Chondrocyte (in vitro differentiated cells): Measurements from ENCODE around the gene ESRRA. TPM values are rescaled to one million over a fixed set of nuclear protein-coding genes. Genes with fewer than 3 reads are reported as not detected.

Source experiments
- DNase-seq: peaks from one replicate; pipeline ENCODE4 v3.0.0; 2021; ENCODE audit warnings: mixed read lengths, low spot score
- H3K27ac Mint-ChIP-seq: one replicate; pipeline ENCODE4 v1.8.0; 2021; ENCODE audit warnings: mild to moderate bottlenecking, moderate library complexity, mixed read lengths; ENCODE audit not compliant: unreplicated experiment
- H3K27me3 Mint-ChIP-seq: 2 replicates; pipeline ENCODE4 v1.8.0; 2021; ENCODE audit warnings: low read depth, mixed read lengths
- H3K36me3 Mint-ChIP-seq: 2 replicates; pipeline ENCODE4 v1.8.0; 2021; ENCODE audit warnings: low read depth, mixed read lengths
- H3K4me1 Mint-ChIP-seq: 2 replicates; pipeline ENCODE4 v1.8.0; 2021; ENCODE audit warnings: low read depth, mild to moderate bottlenecking, mixed read lengths
- H3K4me3 Mint-ChIP-seq: one replicate; pipeline ENCODE4 v1.8.0; 2021; ENCODE audit warnings: mild to moderate bottlenecking, moderate library complexity, mixed read lengths; ENCODE audit not compliant: unreplicated experiment
- H3K9me3 Mint-ChIP-seq: 2 replicates; pipeline ENCODE4 v1.8.0; 2021; ENCODE audit warnings: low read depth, mixed read lengths
- total RNA-seq: library from RNA; stranded (reverse); gene quantifications from 3 replicates; pipeline ENCODE4 v1.2.1, GENCODE V29; 2021
- TF ChIP-seq, protein P1 (sequence below): fragments of 200-600 bp; sonication (generic); IDR thresholded peaks from 2 replicates; pipeline ENCODE4 v1.5.0; 2021; ENCODE audit warnings: antibody characterized with exemption, mild to moderate bottlenecking, moderate library complexity

ESRRA gene
- total RNA-seq, 1 donor from 2014 or later, result 29.6 TPM

DNA sequence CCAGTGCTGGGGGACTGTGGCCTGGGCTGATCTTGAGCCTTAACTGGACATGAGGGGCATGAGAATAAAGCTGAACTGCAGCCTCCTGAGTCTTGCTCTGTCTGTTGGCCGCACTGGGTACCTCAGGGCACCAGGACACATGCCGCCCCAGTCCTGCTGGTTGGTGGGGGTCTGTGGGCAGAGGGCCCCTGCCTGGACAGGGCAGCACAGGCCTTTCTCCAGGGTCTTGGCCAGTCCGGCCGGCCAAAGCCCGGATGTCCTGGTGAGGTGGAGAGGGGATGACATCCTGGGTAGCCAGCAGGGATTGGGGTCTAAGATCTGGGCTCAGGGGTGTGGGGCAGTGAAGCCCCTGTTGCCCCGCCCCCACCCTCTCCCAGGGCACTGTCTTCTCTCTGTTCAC lies 52.1 kb downstream of the ESRRA start:
- TF ChIP-seq, protein P1, sequence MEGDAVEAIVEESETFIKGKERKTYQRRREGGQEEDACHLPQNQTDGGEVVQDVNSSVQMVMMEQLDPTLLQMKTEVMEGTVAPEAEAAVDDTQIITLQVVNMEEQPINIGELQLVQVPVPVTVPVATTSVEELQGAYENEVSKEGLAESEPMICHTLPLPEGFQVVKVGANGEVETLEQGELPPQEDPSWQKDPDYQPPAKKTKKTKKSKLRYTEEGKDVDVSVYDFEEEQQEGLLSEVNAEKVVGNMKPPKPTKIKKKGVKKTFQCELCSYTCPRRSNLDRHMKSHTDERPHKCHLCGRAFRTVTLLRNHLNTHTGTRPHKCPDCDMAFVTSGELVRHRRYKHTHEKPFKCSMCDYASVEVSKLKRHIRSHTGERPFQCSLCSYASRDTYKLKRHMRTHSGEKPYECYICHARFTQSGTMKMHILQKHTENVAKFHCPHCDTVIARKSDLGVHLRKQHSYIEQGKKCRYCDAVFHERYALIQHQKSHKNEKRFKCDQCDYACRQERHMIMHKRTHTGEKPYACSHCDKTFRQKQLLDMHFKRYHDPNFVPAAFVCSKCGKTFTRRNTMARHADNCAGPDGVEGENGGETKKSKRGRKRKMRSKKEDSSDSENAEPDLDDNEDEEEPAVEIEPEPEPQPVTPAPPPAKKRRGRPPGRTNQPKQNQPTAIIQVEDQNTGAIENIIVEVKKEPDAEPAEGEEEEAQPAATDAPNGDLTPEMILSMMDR, result no peak
- Mint-ChIP-seq H3K27ac (peak overlapping the region; percentile 2), H3K9me3 (no peaks in the 10 kb centered on the region), H3K27me3 (no peaks in the 10 kb centered on the region), H3K36me3 (peaks cover 7% of the 10 kb centered on the region), H3K4me3 (no peak overlapping the region), H3K4me1 (peaks cover 45% of the 10 kb centered on the region)
- DNase-seq, result no peak

DNA sequence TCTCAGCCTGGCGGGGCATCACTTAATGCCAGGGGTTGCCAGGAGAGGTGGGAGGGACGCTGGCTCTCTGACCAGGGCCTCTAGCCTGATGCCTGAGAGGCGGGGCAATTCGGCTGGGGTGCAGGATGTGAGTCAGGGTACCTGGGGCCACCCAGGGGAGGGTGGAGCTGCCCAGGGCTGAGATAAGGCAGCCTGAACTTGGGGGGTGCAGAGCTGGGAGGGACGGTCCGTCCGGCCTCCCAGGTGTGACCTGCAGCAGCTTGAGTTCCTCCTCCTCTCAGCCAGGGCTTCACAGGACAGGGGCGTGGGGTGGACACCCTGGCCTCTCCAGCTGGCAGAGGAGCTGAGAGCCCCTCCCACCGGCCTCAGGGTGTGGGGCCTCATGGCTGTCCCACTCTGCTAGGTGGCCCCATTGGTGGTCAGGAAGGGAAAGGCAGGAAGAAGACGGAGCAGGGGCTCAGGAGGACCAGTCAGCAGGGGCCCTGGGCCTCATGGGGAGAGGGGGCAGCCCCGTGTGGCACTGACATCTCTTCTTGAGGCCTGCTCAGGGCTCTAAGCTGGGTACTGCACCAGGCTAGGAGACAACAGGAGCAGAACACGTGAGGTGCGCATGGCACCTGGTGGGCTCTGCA lies 52.7 kb downstream of the ESRRA start:
- peak overlapping the region; percentile 74 for H3K27ac Mint-ChIP-seq
- peaks cover 10% of the 10 kb centered on the region for H3K36me3 Mint-ChIP-seq
- DNase-seq, result no peak
- H3K4me1 Mint-ChIP-seq, result peaks cover 45% of the 10 kb centered on the region
- peak overlapping the region; percentile 57 for H3K4me3 Mint-ChIP-seq
- no peaks in the 10 kb centered on the region for H3K9me3 Mint-ChIP-seq
- no peaks in the 10 kb centered on the region for H3K27me3 Mint-ChIP-seq
- TF ChIP-seq, protein P1, result no peak

DNA sequence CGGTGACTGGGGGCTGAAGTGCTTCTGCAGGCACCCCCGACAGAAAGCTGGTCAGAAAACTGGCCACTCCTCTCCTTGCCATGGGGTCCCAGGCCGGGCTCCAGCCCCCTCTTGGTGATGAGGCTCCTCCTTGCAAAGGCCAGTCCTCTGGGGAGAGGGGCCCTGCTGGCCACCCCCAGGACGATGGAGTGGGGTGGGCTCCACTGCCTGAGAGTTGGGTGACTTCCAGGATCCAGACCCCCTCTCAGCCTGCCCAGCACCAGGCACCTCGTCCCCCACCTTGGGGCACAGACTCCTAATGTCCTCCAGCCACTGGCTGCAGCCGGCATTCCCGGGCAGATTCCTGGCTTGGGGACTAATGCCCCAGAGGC lies 53.2 kb downstream of the ESRRA start:
- H3K36me3 Mint-ChIP-seq, result peaks cover 13% of the 10 kb centered on the region
- no peak for DNase-seq
- TF ChIP-seq, protein P1, result no peak
- peaks cover 45% of the 10 kb centered on the region for H3K4me1 Mint-ChIP-seq
- H3K27ac Mint-ChIP-seq, result peak overlapping the region; percentile 54
- H3K4me3 Mint-ChIP-seq, result peak overlapping the region; percentile 57
- H3K9me3 Mint-ChIP-seq, result no peaks in the 10 kb centered on the region
- no peaks in the 10 kb centered on the region for H3K27me3 Mint-ChIP-seq

DNA sequence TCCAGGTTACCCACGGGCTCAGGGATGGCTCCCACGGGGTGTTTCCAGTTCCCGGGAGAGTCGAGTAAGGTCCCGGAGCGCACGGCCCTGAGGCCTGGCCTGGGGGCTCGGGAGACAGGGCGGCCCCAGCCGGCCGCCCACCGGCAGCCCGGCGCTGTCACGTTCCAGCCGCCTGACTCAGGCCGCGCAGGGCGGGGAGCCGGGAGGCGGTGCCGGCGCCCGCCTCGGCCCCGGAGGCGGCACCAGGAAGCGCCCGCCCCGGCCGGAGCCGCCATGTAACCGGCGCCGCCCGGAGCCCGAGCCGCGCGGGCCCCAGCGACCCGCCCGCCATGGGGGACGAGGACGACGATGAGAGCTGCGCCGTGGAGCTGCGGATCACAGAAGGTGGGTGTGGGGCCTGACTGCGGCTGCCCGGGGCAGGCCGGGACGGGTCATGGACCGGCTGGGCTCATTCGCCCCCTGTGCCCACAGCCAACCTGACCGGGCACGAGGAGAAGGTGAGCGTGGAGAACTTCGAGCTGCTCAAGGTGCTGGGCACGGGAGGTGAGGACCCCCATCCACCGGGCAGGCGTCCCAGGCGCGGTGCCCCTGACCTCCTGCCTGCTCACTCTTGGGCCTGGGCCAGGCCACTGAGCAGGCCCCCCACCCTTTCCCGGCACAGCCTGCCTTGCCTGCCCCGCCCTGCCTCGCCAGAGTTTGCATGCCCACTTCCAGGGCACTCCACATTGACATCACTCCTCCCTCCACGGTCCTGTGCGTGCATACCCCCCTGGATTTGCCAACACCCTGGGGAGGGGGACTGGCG lies 53.8 kb downstream of the ESRRA start, which contains the start of gene RPS6KA4:
RPS6KA4 (plus strand) TSS at position 256 of the 805 bp plus-strand sequence; CDS start at position 330, 74 bp downstream.
- Mint-ChIP-seq H3K27me3 (no peaks in the 10 kb centered on the region), H3K27ac (peak within 1 kb of the TSS; percentile 74), H3K9me3 (no peaks in the 10 kb centered on the region), H3K4me3 (peak within 1 kb of the TSS; percentile 86), H3K36me3 (peaks cover 16% of the 10 kb centered on the region), H3K4me1 (peaks cover 45% of the 10 kb centered on the region)
- no peak for DNase-seq
- TF ChIP-seq, protein P1, result no peak

DNA sequence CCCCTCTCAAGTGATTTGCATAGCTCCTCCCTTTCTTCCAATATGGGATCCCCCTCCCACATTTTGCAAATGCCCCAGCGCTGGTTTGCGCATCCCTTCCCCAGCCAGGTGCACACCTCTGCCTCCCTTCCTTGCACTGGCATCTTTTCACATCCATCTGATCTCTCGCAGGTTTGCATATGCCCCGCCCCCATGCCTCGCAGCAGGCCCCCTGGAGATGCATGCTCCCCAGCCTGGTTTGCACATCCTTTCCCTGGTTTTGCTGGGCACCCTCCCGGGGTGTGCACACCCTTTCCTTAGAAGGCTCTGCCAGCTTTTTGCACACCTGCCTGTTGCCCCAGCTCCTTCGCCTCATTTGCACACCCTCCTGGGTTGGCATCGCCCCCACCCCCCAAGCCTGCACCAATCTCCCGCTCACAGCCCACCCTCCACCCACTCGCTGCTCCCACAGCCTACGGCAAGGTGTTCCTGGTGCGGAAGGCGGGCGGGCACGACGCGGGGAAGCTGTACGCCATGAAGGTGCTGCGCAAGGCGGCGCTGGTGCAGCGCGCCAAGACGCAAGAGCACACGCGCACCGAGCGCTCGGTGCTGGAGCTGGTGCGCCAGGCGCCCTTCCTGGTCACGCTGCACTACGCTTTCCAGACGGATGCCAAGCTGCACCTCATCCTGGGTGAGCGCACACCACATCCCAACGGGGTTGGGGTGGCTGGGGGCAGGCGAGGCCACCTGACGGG lies 54.6 kb downstream of the ESRRA start:
- DNase-seq, result no peak
- Mint-ChIP-seq H3K4me3 (peak overlapping the region; percentile 86), H3K27ac (peak overlapping the region; percentile 59), H3K4me1 (peaks cover 45% of the 10 kb centered on the region), H3K9me3 (no peaks in the 10 kb centered on the region), H3K27me3 (no peaks in the 10 kb centered on the region), H3K36me3 (peaks cover 20% of the 10 kb centered on the region)
- TF ChIP-seq, protein P1, result no peak
